ENCODE measurements around the gene NEU2. TPM values are rescaled to one million over a fixed set of nuclear protein-coding genes. Genes with fewer than 3 reads are reported as not detected.

Gene NEU2
- total RNA-seq, 1 experiment from 2014 or later, result not detected

DNA sequence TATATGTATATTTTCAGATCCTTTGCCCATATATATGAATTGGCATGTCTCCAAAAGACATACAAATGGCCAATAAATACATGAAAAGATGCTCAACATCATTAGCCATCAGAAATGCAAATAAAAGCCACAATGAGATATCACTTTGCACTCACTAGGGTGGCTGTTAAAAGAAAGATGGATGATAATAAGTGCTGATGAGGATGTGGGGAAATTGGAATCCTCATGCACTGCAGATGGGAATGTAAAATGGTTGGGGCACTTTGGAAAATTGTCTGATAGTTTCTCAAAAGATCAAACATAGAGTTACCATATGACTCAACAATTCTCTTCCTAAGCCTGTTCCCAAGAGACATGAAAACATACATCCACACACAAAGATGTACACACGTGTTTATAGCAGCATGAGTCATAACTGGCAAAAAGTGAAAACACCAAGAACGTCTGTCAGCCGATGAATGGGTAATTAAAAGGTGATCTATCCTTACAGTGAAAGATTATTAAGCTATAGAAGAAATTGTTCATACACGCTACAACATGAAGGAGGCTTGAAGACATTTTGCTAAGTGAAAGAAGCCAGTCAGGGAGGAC, 39.1 kb upstream of the NEU2 start:
- no peak for DNase-seq
- H4K20me1 ChIP-seq (ENCODE audit: control insufficient read depth, insufficient read depth, insufficient read length), result no peaks in the 10 kb centered on the region
- no CpG with 5 or more reads among the region's 4 CpGs for WGBS (ENCODE audit: extremely low coverage, insufficient read length, low lambda C conversion rate)

More for the DNA sequence above, 39.1 kb upstream of the NEU2 start:
- H3K27me3 ChIP-seq (ENCODE audit: insufficient read depth, low read length), result no peaks in the 10 kb centered on the region
- Mint-ChIP-seq H3K4me1 (peaks cover 6 to 7% of the 10 kb centered on the region in 2 experiments; a peak in 2 of 4 replicates), H3K4me3 (no peak overlapping the region), H3K9me3 (no peaks in the 10 kb centered on the region; a peak in 1 of 5 replicates), H3K27me3 (ENCODE audit: low read depth) (no peaks in the 10 kb centered on the region), H3K27ac (no peak overlapping the region), H3K36me3 (ENCODE audit: insufficient read depth in 1 of 3, low read depth in 3 of 3) (no peaks in the 10 kb centered on the region)
- no peak overlapping the region for H2AFZ ChIP-seq (ENCODE audit: low read length)
- H2AK5ac ChIP-seq (ENCODE audit: insufficient read length, low read length), result no peak overlapping the region
- H2BK5ac ChIP-seq (ENCODE audit: insufficient read length, low read length), result no peak overlapping the region
- TF ChIP-seq, protein P1, sequence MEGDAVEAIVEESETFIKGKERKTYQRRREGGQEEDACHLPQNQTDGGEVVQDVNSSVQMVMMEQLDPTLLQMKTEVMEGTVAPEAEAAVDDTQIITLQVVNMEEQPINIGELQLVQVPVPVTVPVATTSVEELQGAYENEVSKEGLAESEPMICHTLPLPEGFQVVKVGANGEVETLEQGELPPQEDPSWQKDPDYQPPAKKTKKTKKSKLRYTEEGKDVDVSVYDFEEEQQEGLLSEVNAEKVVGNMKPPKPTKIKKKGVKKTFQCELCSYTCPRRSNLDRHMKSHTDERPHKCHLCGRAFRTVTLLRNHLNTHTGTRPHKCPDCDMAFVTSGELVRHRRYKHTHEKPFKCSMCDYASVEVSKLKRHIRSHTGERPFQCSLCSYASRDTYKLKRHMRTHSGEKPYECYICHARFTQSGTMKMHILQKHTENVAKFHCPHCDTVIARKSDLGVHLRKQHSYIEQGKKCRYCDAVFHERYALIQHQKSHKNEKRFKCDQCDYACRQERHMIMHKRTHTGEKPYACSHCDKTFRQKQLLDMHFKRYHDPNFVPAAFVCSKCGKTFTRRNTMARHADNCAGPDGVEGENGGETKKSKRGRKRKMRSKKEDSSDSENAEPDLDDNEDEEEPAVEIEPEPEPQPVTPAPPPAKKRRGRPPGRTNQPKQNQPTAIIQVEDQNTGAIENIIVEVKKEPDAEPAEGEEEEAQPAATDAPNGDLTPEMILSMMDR (conservative IDR thresholded peaks at IDR 0.05), result no peak
- no peak overlapping the region for H4K91ac ChIP-seq (ENCODE audit: insufficient read length, low read depth, low read length)
- no peak overlapping the region for H2BK15ac ChIP-seq (ENCODE audit: low read depth, low read length)
- H3K79me2 ChIP-seq (ENCODE audit: insufficient read depth, low read length), result no peaks in the 10 kb centered on the region
- no peak overlapping the region for H3T11ph ChIP-seq (ENCODE audit: low read length)
- no peak overlapping the region for H3K27ac ChIP-seq (ENCODE audit: insufficient read length, low read depth, low read length)
- no peak overlapping the region for H3K14ac ChIP-seq (ENCODE audit: insufficient read depth, low read length)
- no peak overlapping the region for H2BK12ac ChIP-seq (ENCODE audit: insufficient read length, low read depth, low read length)
- H3K9ac ChIP-seq (ENCODE audit: extremely low read depth, insufficient read length, low read length), result no peak overlapping the region
- no peak overlapping the region for H2BK20ac ChIP-seq (ENCODE audit: low read depth, low read length, poor library complexity, severe bottlenecking)
- H4K5ac ChIP-seq (ENCODE audit: insufficient read length, low read depth, low read length), result no peak overlapping the region
- H2BK120ac ChIP-seq (ENCODE audit: low read depth, low read length, poor library complexity, severe bottlenecking), result no peak overlapping the region
- H3K4me2 ChIP-seq (ENCODE audit: insufficient read depth, insufficient read length, low read length), result no peak overlapping the region
- no peak overlapping the region for H3K23ac ChIP-seq (ENCODE audit: insufficient read length, low read depth, low read length)
- H3K9me3 ChIP-seq (ENCODE audit: control insufficient read depth, low read depth, low read length), result no peaks in the 10 kb centered on the region
- H3K23me2 ChIP-seq (ENCODE audit: insufficient read length, low read depth, low read length, poor library complexity, severe bottlenecking), result no peaks in the 10 kb centered on the region
- no peak overlapping the region for H3K18ac ChIP-seq (ENCODE audit: insufficient read length, low read depth, low read length)
- no peak overlapping the region for H3K56ac ChIP-seq (ENCODE audit: insufficient read length, low read depth, low read length)
- no peaks in the 10 kb centered on the region for H3K79me1 ChIP-seq (ENCODE audit: insufficient read depth, low read depth, low read length, poor library complexity, severe bottlenecking)
- H4K8ac ChIP-seq (replicated peaks; ENCODE audit: insufficient read length, low read depth, low read length), result no peak overlapping the region
- no peak overlapping the region for H3K4ac ChIP-seq (ENCODE audit: low read depth, low read length)
- no peaks in the 10 kb centered on the region for H3K4me1 ChIP-seq (ENCODE audit: insufficient read depth, low read length)

Measured in H9 (cell line).